Astrocyte of the spinal cord (primary cell): ENCODE data around the gene MACROD2.

Experiments
- DNase-seq: peaks from one replicate; pipeline ENCODE4 v3.0.0; 2011; ENCODE audit warnings: low read depth, low spot score
- H3K4me3 ChIP-seq: 2 replicates; pipeline ENCODE4 v1.5.1; 2011; ENCODE audit warnings: low read depth, mild to moderate bottlenecking, low read length, moderate library complexity
- CTCF ChIP-seq: IDR thresholded peaks from 2 replicates; pipeline ENCODE4 v1.5.1; 2012; ENCODE audit warnings: low read depth, mild to moderate bottlenecking, low read length, inconsistent platforms
- in situ Hi-C: cut with HindIII; loops from 2 replicates; pipeline ENCODE4 v1.10.0; 2017; ENCODE audit warnings: low sequenced_read_pairs

The MACROD2 gene

GRCh38 chr20:14522595-14522994 is 527.3 kb downstream of the MACROD2 start:
- in situ Hi-C loops, result no loop called here
- H3K4me3 ChIP-seq, result no peak overlapping the region
- DNase-seq, result no peak
- no peak for TF ChIP-seq CTCF

GRCh38 chr20:14523090-14523489 is 527.8 kb downstream of the MACROD2 start:
- no peak for DNase-seq
- no peak for TF ChIP-seq CTCF
- H3K4me3 ChIP-seq, result no peak overlapping the region
- in situ Hi-C loops, result no loop called here

GRCh38 chr20:14525426-14525825 is 530.1 kb downstream of the MACROD2 start:
- in situ Hi-C loops, result no loop called here
- TF ChIP-seq CTCF, result no peak
- H3K4me3 ChIP-seq, result no peak overlapping the region
- no peak for DNase-seq

- no peak for TF ChIP-seq CTCF
- no peak overlapping the region for H3K4me3 ChIP-seq
- no peak for DNase-seq
- in situ Hi-C loops, result no loop called here
Measured at GRCh38 chr20:14526891-14527290, 531.6 kb downstream of the MACROD2 start.

GRCh38 chr20:14531786-14532185 is 536.5 kb downstream of the MACROD2 start:
- TF ChIP-seq CTCF, result no peak
- no peak for DNase-seq
- H3K4me3 ChIP-seq, result no peak overlapping the region
- in situ Hi-C loops, result no loop called here

- no peak for DNase-seq
- in situ Hi-C loops, result no loop called here
- H3K4me3 ChIP-seq, result no peak overlapping the region
- TF ChIP-seq CTCF, result no peak
Measured at GRCh38 chr20:14536738-14537137, 541.4 kb downstream of the MACROD2 start.

GRCh38 chr20:14538433-14538832 is 543.1 kb downstream of the MACROD2 start:
- H3K4me3 ChIP-seq, result no peak overlapping the region
- DNase-seq, result no peak
- in situ Hi-C loops, result no loop called here
- no peak for TF ChIP-seq CTCF
